Endodermal cell (in vitro differentiated cells): ENCODE results near the gene HOXC9. TPM values are rescaled to one million over a fixed set of nuclear protein-coding genes. Genes with fewer than 3 reads are reported as not detected.
A peak's percentile ranks its signal among the peaks of the same experiment; 100 is the strongest.

ENCODE experiments used
- DNase-seq: peaks from one replicate; pipeline ENCODE4 v3.0.0-alpha.2; 2017
- H3K27ac ChIP-seq: 2 replicates; pipeline ENCODE4 v1.5.1; 2013; ENCODE audit warnings: mild to moderate bottlenecking, low read depth, low read length, moderate library complexity
- H3K27me3 ChIP-seq: 2 replicates; pipeline ENCODE4 v1.6.1; 2013; ENCODE audit warnings: mild to moderate bottlenecking, low read length, moderate library complexity; ENCODE audit not compliant: insufficient read depth, control insufficient read depth, poor library complexity, severe bottlenecking
- H3K36me3 ChIP-seq: 2 replicates; pipeline ENCODE4 v1.7.0; 2013; ENCODE audit warnings: mild to moderate bottlenecking, low read length, moderate library complexity; ENCODE audit not compliant: control insufficient read depth, insufficient read depth
- H3K4me1 ChIP-seq: one replicate; pipeline ENCODE4 v1.7.0; 2013; ENCODE audit warnings: low read length; ENCODE audit not compliant: control insufficient read depth, insufficient read depth
- H3K4me3 ChIP-seq: 2 replicates; pipeline ENCODE4 v1.5.1; 2013; ENCODE audit warnings: mild to moderate bottlenecking, low read length, moderate library complexity
- H3K9ac ChIP-seq: 2 replicates; pipeline ENCODE4 v1.6.1; 2013; ENCODE audit warnings: mild to moderate bottlenecking, low read length, moderate library complexity; ENCODE audit not compliant: poor library complexity, severe bottlenecking; ENCODE audit errors: extremely low read depth
- H3K9me3 ChIP-seq: 2 replicates; pipeline ENCODE4 v1.6.1; 2013; ENCODE audit warnings: mild to moderate bottlenecking, low read length, moderate library complexity; ENCODE audit not compliant: control insufficient read depth
- H3K27ac Mint-ChIP-seq: 2 replicates; pipeline ENCODE4 v1.8.0; 2020; ENCODE audit warnings: mixed read lengths
- H3K27me3 Mint-ChIP-seq: 2 replicates; pipeline ENCODE4 v1.8.0; 2021; ENCODE audit warnings: mild to moderate bottlenecking, mixed read lengths; ENCODE audit not compliant: insufficient read depth
- H3K36me3 Mint-ChIP-seq: 2 replicates; pipeline ENCODE4 v1.8.0; 2020; ENCODE audit warnings: low read depth, mixed read lengths
- H3K4me1 Mint-ChIP-seq: 2 replicates; pipeline ENCODE4 v1.8.0; 2020; ENCODE audit warnings: mixed read lengths
- H3K4me3 Mint-ChIP-seq: 2 replicates; pipeline ENCODE4 v1.8.0; 2020; ENCODE audit warnings: mild to moderate bottlenecking, moderate library complexity, mixed read lengths
- H3K9me3 Mint-ChIP-seq: 2 replicates; pipeline ENCODE4 v1.8.0; 2020; ENCODE audit warnings: mild to moderate bottlenecking, mixed read lengths
- CTCF ChIP-seq: fragments of 200-600 bp; sonication (generic); conservative IDR thresholded peaks from 2 replicates; pipeline ENCODE4 v1.5.0; 2021; ENCODE audit warnings: antibody characterized with exemption, mild to moderate bottlenecking
- whole genome bisulfite sequencing, 2 experiments: methylation state at CpG; one replicate each; pipeline versions ENCODE4 v1.1.5 to v1.1.7; 2013; ENCODE audit warnings: missing lambda C conversion rate in 2 of 2, mixed read lengths in 1 of 2; ENCODE audit not compliant: insufficient coverage in 1 of 2, insufficient read length in 1 of 2; 5-methylcytosine and 5-hydroxymethylcytosine counted together
- total RNA-seq, 2 donors: library from RNA; stranded (reverse); fragmentation: NEBNext Ultra II Directional in 1 of 2; extraction: Animal tissue kit (Norgen Biotek cat#: 25700) in 1 of 2; gene quantifications; 2 replicates in 1 of 2; 3 replicates in 1 of 2; pipeline ENCODE4 v1.2.1, GENCODE V29; 2021

Gene HOXC9
- total RNA-seq, 2 donors from 2014 or later, result not detected

- DNase-seq, result no peak
- Histone ChIP-seq H3K9me3 (no peaks in the 10 kb centered on the region), H3K36me3 (no peaks in the 10 kb centered on the region), H3K27ac (no peak overlapping the region), H3K4me3 (no peak overlapping the region), H3K9ac (no peak overlapping the region), H3K4me1 (no peaks in the 10 kb centered on the region), H3K27me3 (peaks cover 100% of the 10 kb centered on the region)
- H3K4me1 Mint-ChIP-seq, result peaks cover 6% of the 10 kb centered on the region
- H3K36me3 Mint-ChIP-seq, result no peaks in the 10 kb centered on the region
- no peaks in the 10 kb centered on the region for H3K9me3 Mint-ChIP-seq
- no peak overlapping the region for H3K4me3 Mint-ChIP-seq
- peaks cover 100% of the 10 kb centered on the region for H3K27me3 Mint-ChIP-seq
- H3K27ac Mint-ChIP-seq, result no peak overlapping the region
- no peak for TF ChIP-seq CTCF
- WGBS, 2 experiments, result 14 to 23% methylated on average over 1 to 2 of the region's 2 CpGs
Measured at GRCh38 chr12:53964315-53964713, 35.6 kb upstream of the HOXC9 start.

- no peak for TF ChIP-seq CTCF
- no peak overlapping the region for H3K27ac ChIP-seq
- H3K9ac ChIP-seq, result no peak overlapping the region
- peaks cover 100% of the 10 kb centered on the region for H3K27me3 ChIP-seq
- Mint-ChIP-seq H3K4me1 (peaks cover 6% of the 10 kb centered on the region), H3K36me3 (no peaks in the 10 kb centered on the region), H3K27ac (no peak overlapping the region), H3K9me3 (no peaks in the 10 kb centered on the region), H3K27me3 (peaks cover 100% of the 10 kb centered on the region), H3K4me3 (peak overlapping the region; percentile 16)
- H3K4me1 ChIP-seq, result no peaks in the 10 kb centered on the region
- no peaks in the 10 kb centered on the region for H3K9me3 ChIP-seq
- H3K4me3 ChIP-seq, result no peak overlapping the region
- DNase-seq, result peak; percentile 91
- 0 to 3% methylated on average over 6 to 18 of the region's 18 CpGs for WGBS, 2 experiments
- no peaks in the 10 kb centered on the region for H3K36me3 ChIP-seq
Measured at GRCh38 chr12:53965281-53966084, 34.5 kb upstream of the HOXC9 start.

- 0 to 2% methylated on average over 3 to 15 of the region's 15 CpGs for WGBS, 2 experiments
- DNase-seq, result peak; percentile 83
Measured at GRCh38 chr12:53966085-53966384, 33.9 kb upstream of the HOXC9 start.

More at GRCh38 chr12:53966085-53966384, 33.9 kb upstream of the HOXC9 start:
- Mint-ChIP-seq H3K4me1 (peaks cover 6% of the 10 kb centered on the region), H3K4me3 (peak overlapping the region; percentile 16), H3K36me3 (no peaks in the 10 kb centered on the region), H3K27me3 (peaks cover 100% of the 10 kb centered on the region), H3K9me3 (peaks cover under 1% of the 10 kb centered on the region), H3K27ac (no peak overlapping the region)
- Histone ChIP-seq H3K9ac (no peak overlapping the region), H3K36me3 (no peaks in the 10 kb centered on the region), H3K27me3 (peaks cover 100% of the 10 kb centered on the region), H3K4me1 (no peaks in the 10 kb centered on the region), H3K4me3 (no peak overlapping the region), H3K27ac (no peak overlapping the region), H3K9me3 (no peaks in the 10 kb centered on the region)
- no peak for TF ChIP-seq CTCF
